Choroid plexus epithelial cell (primary cell): Measurements from ENCODE around the gene SEC22C.
A peak's percentile ranks its signal among the peaks of the same experiment; 100 is the strongest.
"Not testable (repeated sequence)": the region's sequence is repeated elsewhere in the genome, so short reads cannot be mapped to it uniquely, and the experiment has no call there.

Experiments used
- DNase-seq: peaks from one replicate; pipeline ENCODE4 v3.0.0-alpha.2; 2010; ENCODE audit warnings: low read depth
- H3K4me3 ChIP-seq: 2 replicates; pipeline ENCODE4 v1.5.1; 2011; ENCODE audit warnings: low read depth, mild to moderate bottlenecking, control low read depth, low read length, moderate library complexity
- CTCF ChIP-seq: conservative IDR thresholded peaks from 2 replicates; pipeline ENCODE4 v1.5.1; 2011; ENCODE audit warnings: low read depth, mild to moderate bottlenecking, control low read depth, inconsistent platforms, low read length, moderate library complexity

The SEC22C gene

GRCh38 chr3:42591811-42592210 is 10.0 kb upstream of the SEC22C start:
- no peak for DNase-seq
- no peak for TF ChIP-seq CTCF
- peak overlapping the region; percentile 76 for H3K4me3 ChIP-seq

- TF ChIP-seq CTCF, result no peak
- H3K4me3 ChIP-seq, result peak overlapping the region; percentile 76
- DNase-seq, result peak; percentile 33
Observed at GRCh38 chr3:42590989-42591756, 9.4 kb upstream of the SEC22C start.

- no peak for DNase-seq
- no peak overlapping the region for H3K4me3 ChIP-seq
- no peak for TF ChIP-seq CTCF
Observed at GRCh38 chr3:42589382-42590109, 7.8 kb upstream of the SEC22C start.

GRCh38 chr3:42588625-42589024 is 6.9 kb upstream of the SEC22C start:
- DNase-seq, result no peak
- no peak for TF ChIP-seq CTCF
- H3K4me3 ChIP-seq, result no peak overlapping the region

GRCh38 chr3:42582474-42583070 is 805 bp upstream of the SEC22C start:
- DNase-seq, result no peak
- no peak for TF ChIP-seq CTCF
- H3K4me3 ChIP-seq, result peak overlapping the region; percentile 92

GRCh38 chr3:42581400-42581708 is 413 bp downstream of the SEC22C start:
- peak overlapping the region; percentile 92 for H3K4me3 ChIP-seq
- DNase-seq, result no peak
- no peak for TF ChIP-seq CTCF

GRCh38 chr3:42579346-42579745 is 2.4 kb downstream of the SEC22C start:
- H3K4me3 ChIP-seq, DNase-seq: not testable (repeated sequence)
